ENCODE data around the gene SZRD1. TPM values are rescaled to one million over a fixed set of nuclear protein-coding genes. Genes with fewer than 3 reads are reported as not detected.

Gene SZRD1, protein sequence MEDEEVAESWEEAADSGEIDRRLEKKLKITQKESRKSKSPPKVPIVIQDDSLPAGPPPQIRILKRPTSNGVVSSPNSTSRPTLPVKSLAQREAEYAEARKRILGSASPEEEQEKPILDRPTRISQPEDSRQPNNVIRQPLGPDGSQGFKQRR
- total RNA-seq, result 18.1 and 33.5 TPM in 2 replicates

DNA sequence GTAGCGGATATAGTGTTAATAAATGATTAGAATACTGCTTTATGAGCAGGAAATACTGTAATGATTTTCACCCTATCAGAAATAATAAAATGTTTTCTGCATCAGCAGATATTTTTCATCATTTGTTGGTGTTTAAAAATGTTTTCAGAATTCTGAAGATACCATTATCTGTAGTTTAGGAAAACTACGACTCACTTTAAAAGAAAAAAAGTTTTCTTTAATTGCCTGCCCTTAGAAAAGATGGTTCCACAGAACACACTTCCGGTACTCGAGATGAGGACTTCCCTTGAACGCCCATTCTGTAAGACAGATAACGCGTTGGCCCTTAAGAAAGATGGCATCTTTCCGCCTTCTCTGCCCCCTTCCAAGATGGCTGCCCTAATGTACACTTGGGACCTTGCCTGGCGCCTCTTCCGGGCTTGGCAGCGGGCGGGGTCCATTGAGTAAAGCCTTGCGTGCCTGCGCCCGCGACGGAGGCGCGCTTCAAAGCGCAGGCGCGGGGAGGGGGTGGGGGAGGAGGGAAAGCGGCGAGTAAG, at the start of gene SZRD1:
Gene SZRD1 (plus strand): TSS at position 521 of the 536 bp plus-strand sequence. CDS start 16 bp downstream, outside the sequence.

DNA sequence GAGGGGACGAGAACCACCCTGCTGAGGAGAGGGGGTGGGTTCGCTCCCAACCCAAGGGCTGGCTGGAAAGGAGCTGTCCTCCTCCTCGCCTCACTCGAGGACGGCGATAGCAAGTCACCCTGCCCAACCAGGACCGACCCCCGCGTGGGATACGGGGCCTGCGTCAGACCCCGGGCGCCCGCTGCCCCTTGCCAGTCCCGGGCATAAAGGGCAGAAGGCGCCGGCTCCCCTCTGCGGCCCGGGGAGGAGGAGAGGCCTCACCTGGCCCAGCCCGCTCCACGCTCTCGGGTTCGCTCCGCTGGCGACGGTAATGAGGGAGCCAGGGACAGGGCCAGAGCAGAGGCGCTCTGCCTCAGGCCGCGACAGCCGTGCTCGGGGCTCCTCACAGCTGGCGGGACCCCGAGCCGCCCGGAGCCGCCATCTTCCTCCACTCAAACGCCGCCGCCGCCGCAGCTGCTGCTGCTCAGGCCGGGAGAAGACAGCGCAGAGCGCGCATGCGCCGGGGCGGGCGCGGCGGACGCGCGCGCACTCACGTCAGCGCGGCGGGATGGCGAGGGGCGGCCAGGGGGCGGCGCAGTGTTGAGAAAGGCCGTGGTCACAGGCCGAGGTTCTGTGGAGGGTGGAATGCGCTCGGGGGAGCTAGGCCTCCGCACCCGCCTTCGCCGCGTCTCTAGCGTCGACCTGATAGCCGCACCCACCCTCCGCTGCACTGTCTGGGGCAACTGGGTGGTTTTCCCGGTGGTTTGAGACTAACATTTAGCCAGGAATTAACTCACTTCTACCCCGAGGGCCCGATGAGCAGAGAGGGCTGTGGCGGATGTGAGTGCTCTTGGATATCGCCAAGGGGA, 14.8 kb upstream of the SZRD1 start, which contains the start of gene FBXO42:
Gene FBXO42 (minus strand): TSS at position 487 of the 848 bp plus-strand sequence. CDS start 37,062 bp downstream, outside the sequence.

DNA sequence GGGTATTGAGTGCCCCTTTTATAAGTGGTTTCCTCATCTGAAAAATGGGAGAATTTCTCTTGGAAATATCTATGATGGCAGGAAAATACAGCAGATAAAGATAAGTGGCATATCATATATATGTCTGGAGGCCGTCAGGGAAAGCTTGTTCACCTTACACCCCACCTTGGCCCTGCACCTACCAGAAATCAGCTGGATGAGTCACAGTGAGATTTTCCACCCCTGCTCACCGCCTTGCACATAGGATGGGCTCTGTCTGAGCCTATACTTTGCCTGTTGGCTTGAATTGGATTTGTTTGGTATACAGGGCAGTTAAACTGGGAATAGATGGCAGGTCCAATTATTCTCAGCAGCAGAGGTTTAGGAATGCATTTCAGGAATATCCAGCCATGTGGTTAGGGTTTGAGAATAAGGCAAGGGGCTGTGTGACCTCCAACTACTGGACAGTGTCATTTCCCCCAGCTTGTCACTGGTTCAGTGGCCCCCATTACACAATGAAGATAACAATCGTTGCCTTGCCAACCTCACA, 70.0 kb downstream of the SZRD1 start, which contains the start of gene SPATA21:
Gene SPATA21 (minus strand): TSS at position 479 of the 529 bp plus-strand sequence. CDS start 6,053 bp downstream, outside the sequence.

DNA sequence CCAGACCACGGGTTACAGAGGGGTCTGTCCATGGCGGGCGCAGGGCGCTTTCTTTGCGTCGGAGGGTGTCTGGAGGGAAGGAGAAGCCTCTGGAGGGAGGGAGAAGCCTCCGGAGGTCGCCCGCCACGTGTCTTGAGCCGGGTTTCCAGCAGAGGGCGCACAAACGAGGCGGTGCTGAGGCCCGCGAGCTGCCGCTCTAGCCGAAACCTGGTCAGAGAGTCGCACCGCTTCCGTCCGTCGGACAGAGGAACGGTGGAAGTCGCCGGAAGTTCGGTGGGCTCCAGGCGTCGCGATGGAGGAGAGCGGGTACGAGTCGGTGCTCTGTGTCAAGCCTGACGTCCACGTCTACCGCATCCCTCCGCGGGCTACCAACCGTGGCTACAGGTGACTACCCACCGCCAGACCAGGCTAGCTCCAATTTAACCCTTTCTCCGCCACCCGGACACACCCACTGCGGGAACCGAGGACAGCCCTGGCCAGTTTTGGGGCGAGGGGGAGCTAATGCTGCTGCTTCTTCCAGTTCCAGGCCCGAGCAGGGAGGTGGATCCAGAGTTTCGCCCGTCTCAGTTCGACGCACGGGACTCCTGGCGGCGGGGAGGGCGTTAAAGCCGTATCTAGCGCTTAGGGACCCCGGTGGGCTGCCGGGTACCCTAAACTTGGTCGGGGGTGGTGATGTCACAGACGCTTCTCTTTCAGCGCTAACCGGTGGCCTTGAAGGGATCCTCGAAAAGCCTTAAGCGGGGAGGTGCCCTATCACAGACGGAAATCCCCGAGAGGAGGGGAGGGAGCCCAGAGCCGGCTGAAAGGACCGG, 73.6 kb downstream of the SZRD1 start, which contains the start of gene NECAP2:
Gene NECAP2 (plus strand): TSS at position 255 of the 812 bp plus-strand sequence. CDS start 38 bp downstream, at position 293.

Other genes with a start within 250 kb of the SZRD1 start
- gene EPHA2, start 211.2 kb upstream of the SZRD1 start, total RNA-seq, result 184 and 193 TPM in 2 replicates
- gene ARHGEF19, start 154.6 kb upstream of the SZRD1 start, total RNA-seq, result 5.1 and 11.0 TPM in 2 replicates
- gene CPLANE2, start 130.1 kb upstream of the SZRD1 start, total RNA-seq, result 11.4 and 13.3 TPM in 2 replicates
- gene FBXO42, start 14.8 kb upstream of the SZRD1 start, total RNA-seq, result 17.4 and 18.8 TPM in 2 replicates
- not detected in 2 replicates for gene SPATA21, start 70.2 kb downstream of the SZRD1 start, total RNA-seq
- 63.9 and 78.9 TPM in 2 replicates for gene NECAP2, start 73.5 kb downstream of the SZRD1 start, total RNA-seq
- under 0.01 TPM in 2 replicates for gene RNU1-1, start 147.0 kb downstream of the SZRD1 start, total RNA-seq
- 35.5 and 49.5 TPM in 2 replicates for gene NBPF1, start 246.3 kb downstream of the SZRD1 start, total RNA-seq